Lower leg skin (tissue), 3 donors: ENCODE results near the gene DIAPH1.

Experiments
- CTCF ChIP-seq, 3 donors: fragments of 450-650 bp; IDR thresholded peaks; one replicate each; pipeline ENCODE4 v1.5.1; 2016; ENCODE audit warnings: antibody characterized with exemption in 3 of 3, mild to moderate bottlenecking in 3 of 3, moderate library complexity in 2 of 3
- POLR2A ChIP-seq, 2 donors: fragments of 450-650 bp; IDR thresholded peaks; one replicate each; pipeline ENCODE4 v1.6.1; 2016 to 2017; ENCODE audit warnings: antibody characterized with exemption in 2 of 2, mild to moderate bottlenecking in 1 of 2, moderate library complexity in 1 of 2

GRCh38 chr5:141603923-141604717 is 14.7 kb downstream of the DIAPH1 start:
- TF ChIP-seq CTCF (IDR thresholded peaks at IDR 0.05) (no peak), POLR2A (IDR thresholded peaks at IDR 0.05) (no peak)
